ENCODE results near the gene DUSP8.

DUSP8 gene

DNA sequence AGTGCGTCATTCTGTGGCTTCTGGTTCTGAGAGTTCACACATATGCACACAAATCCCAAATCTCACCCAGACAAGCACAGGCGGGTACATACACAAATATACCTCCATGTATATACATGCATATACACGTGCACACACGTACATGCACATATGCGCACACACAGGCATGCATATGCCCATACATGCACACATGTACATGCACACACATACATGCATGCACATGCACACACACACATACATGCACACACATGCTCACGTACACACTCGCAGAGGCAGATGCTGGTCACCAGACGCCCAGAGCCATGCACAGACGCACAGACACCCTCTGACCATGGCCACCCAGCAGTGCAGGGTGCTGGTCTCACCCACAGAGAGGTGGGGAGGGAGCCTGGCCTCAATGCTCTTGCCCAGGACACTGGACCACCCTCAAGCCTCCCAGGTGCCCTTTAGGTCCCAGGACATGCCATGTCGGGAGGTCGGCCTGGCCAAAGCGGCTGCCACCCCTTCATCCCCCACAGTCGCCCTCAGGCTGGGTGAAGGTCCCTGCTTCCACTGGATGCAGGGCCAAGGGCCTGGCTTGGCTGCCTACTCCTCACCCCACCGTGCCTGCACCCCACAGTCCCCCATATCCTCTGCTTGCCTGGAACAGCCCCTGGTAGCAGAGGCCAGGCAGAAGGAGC lies 9.5 kb downstream of the DUSP8 start:
- Histone ChIP-seq H3K4me3 (replicated peaks; ENCODE audit: insufficient read depth, low read length) (no peak overlapping the region), H3K27ac (replicated peaks) (no peak overlapping the region), H3K27me3 (ENCODE audit: insufficient read depth, poor library complexity, severe bottlenecking) (peaks cover 29% of the 10 kb centered on the region)
- no peak for DNase-seq (ENCODE audit: low read depth in 1 of 2, low spot score in 1 of 2)
- TF ChIP-seq CTCF (IDR thresholded peaks at IDR 0.05; ENCODE audit: insufficient read depth, low read length): no peak
- TF ChIP-seq GABPA (IDR thresholded peaks at IDR 0.05; ENCODE audit: low read depth): no peak
- TF ChIP-seq POLR2AphosphoS5 (IDR thresholded peaks at IDR 0.05; ENCODE audit: low read depth): no peak
- no peak for TF ChIP-seq REST (IDR thresholded peaks at IDR 0.05; ENCODE audit: insufficient replicate concordance, low read depth)
- no peak for TF ChIP-seq SPI1 (IDR thresholded peaks at IDR 0.05; ENCODE audit: borderline replicate concordance, low read depth)

GRCh38 chr11:1561955-1562354 lies 10.1 kb downstream of the DUSP8 start:
- TF ChIP-seq REST (IDR thresholded peaks at IDR 0.05; ENCODE audit: insufficient replicate concordance, low read depth) (no peak), SPI1 (IDR thresholded peaks at IDR 0.05; ENCODE audit: borderline replicate concordance, low read depth) (no peak), CTCF (IDR thresholded peaks at IDR 0.05; ENCODE audit: insufficient read depth, low read length) (no peak), GABPA (IDR thresholded peaks at IDR 0.05; ENCODE audit: low read depth) (no peak), POLR2AphosphoS5 (IDR thresholded peaks at IDR 0.05; ENCODE audit: low read depth) (no peak)
- peaks cover 30% of the 10 kb centered on the region for H3K27me3 ChIP-seq (ENCODE audit: insufficient read depth, poor library complexity, severe bottlenecking)

GRCh38 chr11:1561266-1561665 lies 10.8 kb downstream of the DUSP8 start:
- Histone ChIP-seq H3K27me3 (ENCODE audit: insufficient read depth, poor library complexity, severe bottlenecking) (peaks cover 31% of the 10 kb centered on the region), H3K27ac (replicated peaks) (no peak overlapping the region), H3K4me3 (replicated peaks; ENCODE audit: insufficient read depth, low read length) (no peak overlapping the region)
- TF ChIP-seq REST (IDR thresholded peaks at IDR 0.05; ENCODE audit: insufficient replicate concordance, low read depth): no peak
- TF ChIP-seq CTCF (IDR thresholded peaks at IDR 0.05; ENCODE audit: insufficient read depth, low read length): no peak
- no peak for TF ChIP-seq GABPA (IDR thresholded peaks at IDR 0.05; ENCODE audit: low read depth)
- no peak for TF ChIP-seq SPI1 (IDR thresholded peaks at IDR 0.05; ENCODE audit: borderline replicate concordance, low read depth)
- no peak for TF ChIP-seq POLR2AphosphoS5 (IDR thresholded peaks at IDR 0.05; ENCODE audit: low read depth)
- DNase-seq (ENCODE audit: low read depth in 1 of 2, low spot score in 1 of 2): no peak

More at GRCh38 chr11:1561955-1562354, 10.1 kb downstream of the DUSP8 start:
- H3K27ac ChIP-seq (replicated peaks): no peak overlapping the region
- H3K4me3 ChIP-seq (replicated peaks; ENCODE audit: insufficient read depth, low read length): no peak overlapping the region
- DNase-seq (ENCODE audit: low read depth in 1 of 2, low spot score in 1 of 2): no peak
